Measurements from ENCODE around the gene LRRC2.

DNA sequence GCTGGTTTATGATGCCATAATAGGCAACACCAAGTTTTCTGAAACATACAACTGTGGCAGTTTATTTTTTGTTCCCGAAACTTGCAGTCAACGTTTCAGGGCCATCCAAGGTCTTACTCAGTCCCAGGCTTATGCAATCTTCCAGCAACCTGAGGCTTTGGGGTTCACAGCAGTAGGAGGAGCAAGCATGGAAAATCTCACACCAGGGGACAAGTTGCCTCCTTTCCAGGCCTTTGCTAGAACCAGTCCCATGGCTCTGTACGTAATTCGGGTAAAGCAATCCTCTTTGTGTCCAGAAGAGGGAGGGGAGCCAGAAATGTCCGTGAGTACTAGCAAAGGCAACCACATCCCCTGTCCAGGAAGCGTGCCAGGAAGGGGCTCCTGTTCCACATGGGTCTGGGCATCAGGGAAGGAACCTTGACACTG, 41.5 kb upstream of the LRRC2 start:
- TF ChIP-seq, protein P1, sequence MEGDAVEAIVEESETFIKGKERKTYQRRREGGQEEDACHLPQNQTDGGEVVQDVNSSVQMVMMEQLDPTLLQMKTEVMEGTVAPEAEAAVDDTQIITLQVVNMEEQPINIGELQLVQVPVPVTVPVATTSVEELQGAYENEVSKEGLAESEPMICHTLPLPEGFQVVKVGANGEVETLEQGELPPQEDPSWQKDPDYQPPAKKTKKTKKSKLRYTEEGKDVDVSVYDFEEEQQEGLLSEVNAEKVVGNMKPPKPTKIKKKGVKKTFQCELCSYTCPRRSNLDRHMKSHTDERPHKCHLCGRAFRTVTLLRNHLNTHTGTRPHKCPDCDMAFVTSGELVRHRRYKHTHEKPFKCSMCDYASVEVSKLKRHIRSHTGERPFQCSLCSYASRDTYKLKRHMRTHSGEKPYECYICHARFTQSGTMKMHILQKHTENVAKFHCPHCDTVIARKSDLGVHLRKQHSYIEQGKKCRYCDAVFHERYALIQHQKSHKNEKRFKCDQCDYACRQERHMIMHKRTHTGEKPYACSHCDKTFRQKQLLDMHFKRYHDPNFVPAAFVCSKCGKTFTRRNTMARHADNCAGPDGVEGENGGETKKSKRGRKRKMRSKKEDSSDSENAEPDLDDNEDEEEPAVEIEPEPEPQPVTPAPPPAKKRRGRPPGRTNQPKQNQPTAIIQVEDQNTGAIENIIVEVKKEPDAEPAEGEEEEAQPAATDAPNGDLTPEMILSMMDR (IDR thresholded peaks at IDR 0.05): no peak
- TF ChIP-seq POLR2A (IDR thresholded peaks at IDR 0.05): no peak
